Kidney (tissue), 14 donors: ENCODE measurements around the gene PROCR. TPM values are rescaled to one million over a fixed set of nuclear protein-coding genes. Genes with fewer than 3 reads are reported as not detected.
"Not testable (repeated sequence)": the region's sequence is repeated elsewhere in the genome, so short reads cannot be mapped to it uniquely, and the experiment has no call there.

Source experiments
- DNase-seq, 5 donors: peaks; one replicate each; pipeline ENCODE4 v3.0.0-alpha.2; 2013 to 2020
- FAIRE-seq: peaks from 2 replicates; lab custom pipeline; 2012; peaks lifted over from hg19 to GRCh38; lab: Jason Lieb, UNC
- H3K27ac ChIP-seq, 2 donors: one replicate each; pipeline ENCODE4 v1.7.0; 2013; ENCODE audit warnings: low read depth in 2 of 2, low read length in 2 of 2, inconsistent platforms in 1 of 2
- H3K27me3 ChIP-seq: one replicate; pipeline ENCODE4 v1.7.1; 2013; ENCODE audit warnings: low read length, inconsistent platforms; ENCODE audit not compliant: control insufficient read depth, insufficient read depth
- H3K36me3 ChIP-seq, 3 donors: one replicate each; pipeline versions ENCODE4 v1.7.0 to v1.7.1; 2013; ENCODE audit warnings: low read length in 3 of 3, control low read depth in 1 of 3, inconsistent platforms in 1 of 3; ENCODE audit not compliant: insufficient read depth in 3 of 3, control insufficient read depth in 2 of 3
- H3K4me1 ChIP-seq, 3 donors: one replicate each; pipeline versions ENCODE4 v1.7.0 to v1.7.1; 2013; ENCODE audit warnings: low read length in 3 of 3, inconsistent platforms in 1 of 3, low read depth in 1 of 3; ENCODE audit not compliant: control insufficient read depth in 2 of 3, insufficient read depth in 2 of 3
- H3K4me3 ChIP-seq, 3 donors: one replicate each; pipeline versions ENCODE4 v1.7.0 to v1.8.1; 2013; ENCODE audit warnings: low read length in 3 of 3, control low read depth in 1 of 3, inconsistent platforms in 1 of 3
- H3K9ac ChIP-seq, 3 donors: one replicate each; pipeline versions ENCODE4 v1.7.0 to v1.7.1; 2013; ENCODE audit warnings: low read length in 3 of 3, control low read depth in 1 of 3, inconsistent platforms in 1 of 3
- H3K9me3 ChIP-seq, 3 donors: one replicate each; pipeline versions ENCODE4 v1.7.0 to v1.7.1; 2013; ENCODE audit warnings: low read length in 3 of 3, control low read depth in 1 of 3, inconsistent platforms in 1 of 3; ENCODE audit not compliant: control insufficient read depth in 2 of 3, insufficient read depth in 1 of 3
- CTCF ChIP-seq: IDR thresholded peaks from 3 replicates; pipeline ENCODE4 v1.5.1; 2012; ENCODE audit warnings: mild to moderate bottlenecking, moderate library complexity, borderline replicate concordance; ENCODE audit not compliant: insufficient read depth; ENCODE audit errors: extremely low read depth
- intact Hi-C: fragments of 100-400 bp; cut with DNase I; formaldehyde crosslinking; loops from one replicate; pipeline ENCODE4 v1.11.1; 2022
- polyA plus RNA-seq: library from polyadenylated mRNA; stranded (reverse); fragments of 350-450 nt; fragmentation: Illumina TruSeq; extraction: RNeasy Lipid Tissue Mini Kit (QIAGEN cat#74804); gene quantifications from one replicate; pipeline ENCODE4 v1.2.3, GENCODE V29; 2014; ENCODE audit warnings: low read depth, low replicate concordance; ENCODE audit not compliant: insufficient read depth
- total RNA-seq: library from RNA; stranded (reverse); fragmentation: NEBNext Ultra II Directional; extraction: Animal tissue kit (Norgen Biotek cat#: 25700); gene quantifications from one replicate; pipeline ENCODE4 v1.2.1, GENCODE V29; 2021
- donor health status: control.
- donor health status: control.
- donor health status: control.
- donor health status: control.
- donor health status: control.
- donor health status: DM: yes; HTN: yes; CAD: no.
- donor health status: Normal renal cell carcinoma (clear cell type).

Gene PROCR
- total and polyA plus RNA-seq, 2 donors from 2014 or later = 20.7 to 24.5 TPM

GRCh38 chr20:35155936-35156335 is 15.9 kb upstream of the PROCR start:
- Histone ChIP-seq H3K9me3 (no peaks in the 10 kb centered on the region), H3K27me3 (no peaks in the 10 kb centered on the region), H3K36me3 (no peaks in the 10 kb centered on the region), H3K4me3 (no peak overlapping the region), H3K27ac (no peak overlapping the region), H3K4me1 (no peaks in the 10 kb centered on the region), H3K9ac (no peak overlapping the region)
- no peak for TF ChIP-seq CTCF
- no peak for DNase-seq
- intact Hi-C loops = no loop called here
- no peak for FAIRE-seq

- H3K4me3 ChIP-seq = no peak overlapping the region
- FAIRE-seq = no peak
- no peaks in the 10 kb centered on the region for H3K36me3 ChIP-seq
- intact Hi-C loops = no loop called here
- DNase-seq = no peak
- TF ChIP-seq CTCF = no peak
- no peak overlapping the region for H3K9ac ChIP-seq
- no peak overlapping the region for H3K27ac ChIP-seq
- no peaks in the 10 kb centered on the region for H3K27me3 ChIP-seq
- H3K9me3 ChIP-seq = no peaks in the 10 kb centered on the region
- no peaks in the 10 kb centered on the region for H3K4me1 ChIP-seq
Measured at GRCh38 chr20:35156978-35157377, 14.9 kb upstream of the PROCR start.

GRCh38 chr20:35160341-35160740 is 11.5 kb upstream of the PROCR start:
- H3K27me3 ChIP-seq, DNase-seq, H3K4me3 ChIP-seq, H3K4me1 ChIP-seq, intact Hi-C loops, FAIRE-seq, H3K9me3 ChIP-seq, H3K27ac ChIP-seq, H3K36me3 ChIP-seq, H3K9ac ChIP-seq: not testable (repeated sequence)

- H3K4me3 ChIP-seq, H3K4me1 ChIP-seq, intact Hi-C loops, H3K27ac ChIP-seq, DNase-seq, H3K27me3 ChIP-seq, H3K36me3 ChIP-seq, H3K9ac ChIP-seq, H3K9me3 ChIP-seq, FAIRE-seq: not testable (repeated sequence)
Measured at GRCh38 chr20:35164531-35164930, 7.3 kb upstream of the PROCR start.
